Measurements from ENCODE around the gene PAQR7. TPM values are rescaled to one million over a fixed set of nuclear protein-coding genes. Genes with fewer than 3 reads are reported as not detected.

The PAQR7 gene
- total RNA-seq, 2 experiments from 2014 or later, result 0.22 to 1.3 TPM

DNA sequence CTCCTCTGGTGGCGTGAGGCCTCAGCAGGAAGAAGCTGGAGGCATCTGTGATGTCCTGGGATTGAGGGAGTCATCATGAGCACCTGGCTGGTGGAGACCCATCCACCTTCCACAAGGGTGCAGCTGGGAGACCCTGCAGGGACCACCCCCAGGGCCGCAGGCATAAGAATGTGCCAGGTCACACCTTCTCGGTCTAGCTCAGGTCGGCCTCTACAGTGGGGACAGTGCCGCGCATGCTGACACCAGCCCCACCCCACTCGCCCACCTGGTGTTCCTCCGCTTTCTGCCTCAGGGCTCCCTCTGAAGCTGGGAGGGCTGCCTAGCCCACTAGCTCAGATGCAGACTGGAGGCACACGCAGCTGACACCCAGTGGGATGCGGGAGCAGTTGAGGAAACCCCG, 5.8 kb upstream of the PAQR7 start:
- H3K9me2 ChIP-seq (ENCODE audit: insufficient read depth, low read length), result no peaks in the 10 kb centered on the region
- BruUV-seq (replicated peaks), result no TSS peak
- no peak for DNase-seq (ENCODE audit: low spot score)
- TF ChIP-seq, protein P1, sequence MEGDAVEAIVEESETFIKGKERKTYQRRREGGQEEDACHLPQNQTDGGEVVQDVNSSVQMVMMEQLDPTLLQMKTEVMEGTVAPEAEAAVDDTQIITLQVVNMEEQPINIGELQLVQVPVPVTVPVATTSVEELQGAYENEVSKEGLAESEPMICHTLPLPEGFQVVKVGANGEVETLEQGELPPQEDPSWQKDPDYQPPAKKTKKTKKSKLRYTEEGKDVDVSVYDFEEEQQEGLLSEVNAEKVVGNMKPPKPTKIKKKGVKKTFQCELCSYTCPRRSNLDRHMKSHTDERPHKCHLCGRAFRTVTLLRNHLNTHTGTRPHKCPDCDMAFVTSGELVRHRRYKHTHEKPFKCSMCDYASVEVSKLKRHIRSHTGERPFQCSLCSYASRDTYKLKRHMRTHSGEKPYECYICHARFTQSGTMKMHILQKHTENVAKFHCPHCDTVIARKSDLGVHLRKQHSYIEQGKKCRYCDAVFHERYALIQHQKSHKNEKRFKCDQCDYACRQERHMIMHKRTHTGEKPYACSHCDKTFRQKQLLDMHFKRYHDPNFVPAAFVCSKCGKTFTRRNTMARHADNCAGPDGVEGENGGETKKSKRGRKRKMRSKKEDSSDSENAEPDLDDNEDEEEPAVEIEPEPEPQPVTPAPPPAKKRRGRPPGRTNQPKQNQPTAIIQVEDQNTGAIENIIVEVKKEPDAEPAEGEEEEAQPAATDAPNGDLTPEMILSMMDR (conservative IDR thresholded peaks at IDR 0.05; ENCODE audit: low read length), result no peak
- TF ChIP-seq EZH2phosphoT487 (IDR thresholded peaks at IDR 0.05; ENCODE audit: borderline replicate concordance, low read depth, low read length), result no peak
- H3K4me3 ChIP-seq (ENCODE audit: low read depth, low read length, poor library complexity, severe bottlenecking), result no peak overlapping the region
- no peak overlapping the region for H2AFZ ChIP-seq (ENCODE audit: low read length)
- CTCF ChIA-PET (ENCODE audit: unreplicated experiment), result interaction anchor here (0.6 kb wide), 1 partner anchor 263 kb away, joined by 3 read pairs; no protein-coding TSS in a partner anchor
- intact Hi-C loops (cut with micrococcal nuclease; ENCODE audit: unreplicated experiment), result no loop called here
- H4K20me1 ChIP-seq (ENCODE audit: insufficient read depth, low read length), result no peaks in the 10 kb centered on the region
- no peaks in the 10 kb centered on the region for H3K79me2 ChIP-seq (ENCODE audit: insufficient read depth, low read depth, low read length)
- no peak overlapping the region for H3K4me2 ChIP-seq (ENCODE audit: low read length)
- no peaks in the 10 kb centered on the region for H3K4me1 ChIP-seq (ENCODE audit: insufficient read depth, low read length, poor library complexity, severe bottlenecking)
- no peaks in the 10 kb centered on the region for H3K9me3 ChIP-seq (ENCODE audit: low read length)
- H3K27ac ChIP-seq (ENCODE audit: low read depth, low read length, poor library complexity, severe bottlenecking), result no peak overlapping the region
- POLR2A ChIA-PET, result no interaction called here
- no peaks in the 10 kb centered on the region for H3K36me3 ChIP-seq (ENCODE audit: insufficient read depth, low read length)

DNA sequence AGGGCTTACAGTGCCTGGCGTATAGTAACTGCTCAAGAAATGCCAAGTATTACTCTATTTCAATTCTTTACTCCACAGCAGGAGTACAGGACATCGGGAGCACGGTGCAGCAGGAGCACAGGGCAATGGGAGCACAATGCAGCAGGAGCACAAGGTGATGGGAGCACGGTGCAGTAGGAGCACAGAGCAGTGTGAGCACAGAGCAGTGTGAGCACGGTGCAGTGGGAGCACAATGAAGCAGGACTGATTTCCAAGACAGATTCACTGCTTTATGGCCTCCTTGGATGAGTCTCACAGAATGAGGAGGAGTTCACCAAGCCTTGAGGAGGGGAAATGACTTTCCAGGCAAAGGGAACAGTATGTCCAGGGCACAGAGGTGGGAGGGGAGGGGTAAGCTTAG, 5.0 kb upstream of the PAQR7 start:
- no TSS peak for BruUV-seq (replicated peaks)
- TF ChIP-seq EZH2phosphoT487 (IDR thresholded peaks at IDR 0.05; ENCODE audit: borderline replicate concordance, low read depth, low read length), result no peak
- TF ChIP-seq, protein P1 (conservative IDR thresholded peaks at IDR 0.05; ENCODE audit: low read length), result no peak
- intact Hi-C loops (cut with micrococcal nuclease; ENCODE audit: unreplicated experiment), result no loop called here
- H2AFZ ChIP-seq (ENCODE audit: low read length), result no peak overlapping the region
- DNase-seq (ENCODE audit: low spot score), result no peak
- peaks cover 3% of the 10 kb centered on the region for H3K4me1 ChIP-seq (ENCODE audit: insufficient read depth, low read length, poor library complexity, severe bottlenecking)
- no peak overlapping the region for H3K4me2 ChIP-seq (ENCODE audit: low read length)
- H4K20me1 ChIP-seq (ENCODE audit: insufficient read depth, low read length), result no peaks in the 10 kb centered on the region
- H3K9me2 ChIP-seq (ENCODE audit: insufficient read depth, low read length), result no peaks in the 10 kb centered on the region
- no peak overlapping the region for H3K4me3 ChIP-seq (ENCODE audit: low read depth, low read length, poor library complexity, severe bottlenecking)
- H3K27ac ChIP-seq (ENCODE audit: low read depth, low read length, poor library complexity, severe bottlenecking), result no peak overlapping the region
- CTCF ChIA-PET (ENCODE audit: unreplicated experiment), result no interaction called here
- POLR2A ChIA-PET, result no interaction called here
- H3K9me3 ChIP-seq (ENCODE audit: low read length), result no peaks in the 10 kb centered on the region
- H3K36me3 ChIP-seq (ENCODE audit: insufficient read depth, low read length), result no peaks in the 10 kb centered on the region
- H3K79me2 ChIP-seq (ENCODE audit: insufficient read depth, low read depth, low read length), result no peaks in the 10 kb centered on the region

DNA sequence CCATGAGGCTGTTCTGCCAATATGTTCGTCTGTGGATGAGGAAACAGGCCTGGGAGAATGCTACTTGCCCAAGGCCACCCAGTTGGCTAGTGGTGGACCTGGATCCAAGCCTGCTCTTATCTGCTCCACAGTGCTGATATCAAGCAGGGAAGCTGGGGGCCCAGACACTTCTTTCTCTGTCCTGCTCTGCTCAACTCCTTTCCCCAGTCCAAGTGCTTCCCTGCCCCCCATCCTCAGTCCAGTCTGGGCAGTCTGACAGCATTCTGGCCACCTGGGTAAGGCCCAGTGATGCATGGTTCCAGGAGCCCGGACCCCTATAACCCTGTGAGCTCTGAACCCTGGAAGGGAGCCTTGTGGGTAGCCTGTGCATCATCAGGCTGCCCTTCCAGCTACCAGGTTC, 4.2 kb upstream of the PAQR7 start:
- H3K4me3 ChIP-seq (ENCODE audit: low read depth, low read length, poor library complexity, severe bottlenecking), result no peak overlapping the region
- intact Hi-C loops (cut with micrococcal nuclease; ENCODE audit: unreplicated experiment), result no loop called here
- no peaks in the 10 kb centered on the region for H3K9me3 ChIP-seq (ENCODE audit: low read length)
- H3K79me2 ChIP-seq (ENCODE audit: insufficient read depth, low read depth, low read length), result no peaks in the 10 kb centered on the region
- H3K4me2 ChIP-seq (ENCODE audit: low read length), result no peak overlapping the region
- no peak overlapping the region for H3K27ac ChIP-seq (ENCODE audit: low read depth, low read length, poor library complexity, severe bottlenecking)
- TF ChIP-seq, protein P1 (conservative IDR thresholded peaks at IDR 0.05; ENCODE audit: low read length), result no peak
- TF ChIP-seq EZH2phosphoT487 (IDR thresholded peaks at IDR 0.05; ENCODE audit: borderline replicate concordance, low read depth, low read length), result no peak
- H3K9me2 ChIP-seq (ENCODE audit: insufficient read depth, low read length), result no peaks in the 10 kb centered on the region
- no peaks in the 10 kb centered on the region for H4K20me1 ChIP-seq (ENCODE audit: insufficient read depth, low read length)
- ChIA-PET CTCF (ENCODE audit: unreplicated experiment) (no interaction called here), POLR2A (no interaction called here)
- DNase-seq (ENCODE audit: low spot score), result no peak
- no TSS peak for BruUV-seq (replicated peaks)
- peaks cover 10% of the 10 kb centered on the region for H3K4me1 ChIP-seq (ENCODE audit: insufficient read depth, low read length, poor library complexity, severe bottlenecking)
- H3K36me3 ChIP-seq (ENCODE audit: insufficient read depth, low read length), result no peaks in the 10 kb centered on the region
- H2AFZ ChIP-seq (ENCODE audit: low read length), result no peak overlapping the region

Data from OCI-LY7 (cell line).